Activated CD4-positive, alpha-beta T cell treated with anti-CD3 and anti-CD28 coated beads, Interleukin-2, amount 10 ng/mL, durations not matched to agents 7 days and 5 days (primary cell): ENCODE measurements around the gene TEKT3. TPM values are rescaled to one million over a fixed set of nuclear protein-coding genes. Genes with fewer than 3 reads are reported as not detected.

Experiments
- CTCF ChIA-PET: fragments of 350-600 bp; sonication (Branson Sonifier 250); formaldehyde crosslinking; loops from one replicate; lab custom pipeline; 2021; ENCODE audit warnings: antibody characterized with exemption; lab: Charles Lee
- POLR2A ChIA-PET: fragments of 350-600 bp; sonication (Branson Sonifier 250); formaldehyde crosslinking; loops from one replicate; lab custom pipeline; 2021; ENCODE audit warnings: antibody characterized with exemption; lab: Charles Lee
- DNase-seq: peaks from one replicate; pipeline ENCODE4 v3.0.0-alpha.2; 2020
- H3K27ac Mint-ChIP-seq: one replicate; pipeline ENCODE4 v1.8.0; 2021; ENCODE audit warnings: mild to moderate bottlenecking, moderate library complexity, mixed read lengths
- H3K27me3 Mint-ChIP-seq: one replicate; pipeline ENCODE4 v1.8.0; 2021; ENCODE audit warnings: mixed read lengths
- H3K36me3 Mint-ChIP-seq: one replicate; pipeline ENCODE4 v1.8.0; 2021; ENCODE audit warnings: low read depth, mixed read lengths
- H3K4me1 Mint-ChIP-seq: one replicate; pipeline ENCODE4 v1.8.0; 2021; ENCODE audit warnings: mixed read lengths
- H3K4me3 Mint-ChIP-seq: one replicate; pipeline ENCODE4 v1.8.0; 2021; ENCODE audit warnings: mild to moderate bottlenecking, moderate library complexity, mixed read lengths
- H3K9me3 Mint-ChIP-seq: one replicate; pipeline ENCODE4 v1.8.0; 2021; ENCODE audit warnings: mixed read lengths
- total RNA-seq, 2 experiments: library from RNA; stranded (reverse); gene quantifications; one replicate each; pipeline ENCODE4 v1.2.3, GENCODE V29; 2021

TEKT3 gene
- total RNA-seq, 2 experiments from 2014 or later = not detected

GRCh38 chr17:15265131-15265530 lies 76.3 kb downstream of the TEKT3 start, which contains the start of gene PMP22:
Gene PMP22 (minus strand): TSS chr17:15265326. CDS start chr17:15260727, 4,599 bp downstream.
- ChIA-PET POLR2A (no interaction called here), CTCF (no interaction called here)
- Mint-ChIP-seq H3K36me3 (no peaks in the 10 kb centered on the region), H3K27ac (no peak within 1 kb of the TSS), H3K9me3 (no peaks in the 10 kb centered on the region), H3K27me3 (peaks cover 56% of the 10 kb centered on the region), H3K4me3 (no peak within 1 kb of the TSS), H3K4me1 (peaks cover 6% of the 10 kb centered on the region)
- DNase-seq = no peak

- ChIA-PET CTCF (interaction anchor here (0.5 kb wide), 1 partner anchor 72 kb away, joined by 3 read pairs; no protein-coding TSS in a partner anchor), POLR2A (no interaction called here)
- no peaks in the 10 kb centered on the region for H3K9me3 Mint-ChIP-seq
- peaks cover 7% of the 10 kb centered on the region for H3K4me1 Mint-ChIP-seq
- peaks cover 59% of the 10 kb centered on the region for H3K27me3 Mint-ChIP-seq
- no peak overlapping the region for H3K4me3 Mint-ChIP-seq
- H3K27ac Mint-ChIP-seq = no peak overlapping the region
- no peak for DNase-seq
- no peaks in the 10 kb centered on the region for H3K36me3 Mint-ChIP-seq
Measured at GRCh38 chr17:15264542-15264941, 76.9 kb downstream of the TEKT3 start.

- H3K9me3 Mint-ChIP-seq = no peaks in the 10 kb centered on the region
- DNase-seq = no peak
- H3K27me3 Mint-ChIP-seq = peaks cover 65% of the 10 kb centered on the region
- no peaks in the 10 kb centered on the region for H3K36me3 Mint-ChIP-seq
- H3K4me1 Mint-ChIP-seq = peaks cover 7% of the 10 kb centered on the region
- ChIA-PET CTCF (no interaction called here), POLR2A (no interaction called here)
- H3K27ac Mint-ChIP-seq = no peak overlapping the region
- no peak overlapping the region for H3K4me3 Mint-ChIP-seq
Measured at GRCh38 chr17:15263680-15264079, 77.7 kb downstream of the TEKT3 start.

GRCh38 chr17:15263206-15263579 lies 78.2 kb downstream of the TEKT3 start:
- Mint-ChIP-seq H3K36me3 (no peaks in the 10 kb centered on the region), H3K27ac (no peak overlapping the region), H3K4me1 (peaks cover 7% of the 10 kb centered on the region), H3K27me3 (peaks cover 68% of the 10 kb centered on the region), H3K4me3 (no peak overlapping the region), H3K9me3 (no peaks in the 10 kb centered on the region)
- DNase-seq = no peak
- ChIA-PET CTCF (no interaction called here), POLR2A (no interaction called here)

- CTCF ChIA-PET = no interaction called here
- peaks cover 72% of the 10 kb centered on the region for H3K27me3 Mint-ChIP-seq
- peaks cover 10% of the 10 kb centered on the region for H3K4me1 Mint-ChIP-seq
- no peak overlapping the region for H3K4me3 Mint-ChIP-seq
- no peak overlapping the region for H3K27ac Mint-ChIP-seq
- POLR2A ChIA-PET = no interaction called here
- H3K36me3 Mint-ChIP-seq = no peaks in the 10 kb centered on the region
- H3K9me3 Mint-ChIP-seq = no peaks in the 10 kb centered on the region
- no peak for DNase-seq
Measured at GRCh38 chr17:15262291-15263205, 78.8 kb downstream of the TEKT3 start.

- peaks cover 17% of the 10 kb centered on the region for H3K4me1 Mint-ChIP-seq
- H3K36me3 Mint-ChIP-seq = no peaks in the 10 kb centered on the region
- H3K4me3 Mint-ChIP-seq = no peak overlapping the region
- no peak overlapping the region for H3K27ac Mint-ChIP-seq
- ChIA-PET POLR2A (no interaction called here), CTCF (no interaction called here)
- no peak for DNase-seq
- H3K9me3 Mint-ChIP-seq = no peaks in the 10 kb centered on the region
- H3K27me3 Mint-ChIP-seq = peaks cover 78% of the 10 kb centered on the region
Measured at GRCh38 chr17:15261802-15262290, 79.6 kb downstream of the TEKT3 start.

- ChIA-PET CTCF (no interaction called here), POLR2A (no interaction called here)
- Mint-ChIP-seq H3K27ac (no peak overlapping the region), H3K4me1 (peaks cover 17% of the 10 kb centered on the region), H3K4me3 (peak overlapping the region; percentile 32), H3K9me3 (no peaks in the 10 kb centered on the region), H3K36me3 (no peaks in the 10 kb centered on the region), H3K27me3 (peaks cover 81% of the 10 kb centered on the region)
- no peak for DNase-seq
Measured at GRCh38 chr17:15261258-15261801, 80.1 kb downstream of the TEKT3 start.

- H3K36me3 Mint-ChIP-seq = no peaks in the 10 kb centered on the region
- peak; percentile 57 for DNase-seq
- ChIA-PET POLR2A (no interaction called here), CTCF (no interaction called here)
- peaks cover 17% of the 10 kb centered on the region for H3K4me1 Mint-ChIP-seq
- no peaks in the 10 kb centered on the region for H3K9me3 Mint-ChIP-seq
- H3K27ac Mint-ChIP-seq = no peak overlapping the region
- H3K4me3 Mint-ChIP-seq = peak overlapping the region; percentile 69
- H3K27me3 Mint-ChIP-seq = peaks cover 83% of the 10 kb centered on the region
Measured at GRCh38 chr17:15260376-15261257, 80.8 kb downstream of the TEKT3 start.

GRCh38 chr17:15257796-15258512 lies 83.4 kb downstream of the TEKT3 start:
- Mint-ChIP-seq H3K4me1 (peaks cover 17% of the 10 kb centered on the region), H3K9me3 (no peaks in the 10 kb centered on the region), H3K27ac (no peak overlapping the region), H3K36me3 (no peaks in the 10 kb centered on the region), H3K27me3 (peaks cover 60% of the 10 kb centered on the region), H3K4me3 (no peak overlapping the region)
- no peak for DNase-seq
- ChIA-PET POLR2A (no interaction called here), CTCF (interaction anchor here (0.6 to 1.6 kb wide), 2 partner anchors 53 to 245 kb away, joined by 3 to 4 read pairs; no protein-coding TSS in a partner anchor)

GRCh38 chr17:15257258-15257788 lies 84.1 kb downstream of the TEKT3 start:
- Mint-ChIP-seq H3K27ac (no peak overlapping the region), H3K9me3 (no peaks in the 10 kb centered on the region), H3K27me3 (peaks cover 54% of the 10 kb centered on the region), H3K4me1 (peaks cover 17% of the 10 kb centered on the region), H3K36me3 (no peaks in the 10 kb centered on the region), H3K4me3 (no peak overlapping the region)
- POLR2A ChIA-PET = no interaction called here
- CTCF ChIA-PET = interaction anchor here (1.6 kb wide), 1 partner anchor 54 kb away, joined by 3 read pairs; no protein-coding TSS in a partner anchor
- peak; percentile 56 for DNase-seq

GRCh38 chr17:15256689-15257088 lies 84.7 kb downstream of the TEKT3 start:
- no peak overlapping the region for H3K4me3 Mint-ChIP-seq

More at GRCh38 chr17:15256689-15257088, 84.7 kb downstream of the TEKT3 start:
- Mint-ChIP-seq H3K27ac (no peak overlapping the region), H3K36me3 (no peaks in the 10 kb centered on the region), H3K9me3 (no peaks in the 10 kb centered on the region), H3K27me3 (peaks cover 48% of the 10 kb centered on the region), H3K4me1 (peaks cover 17% of the 10 kb centered on the region)
- ChIA-PET CTCF (interaction anchor here (1.6 kb wide), 1 partner anchor 55 kb away, joined by 3 read pairs; no protein-coding TSS in a partner anchor), POLR2A (no interaction called here)
- DNase-seq = no peak
